Tibial nerve (tissue), 3 donors: ENCODE data around the gene CAMTA1.

Experiments used
- CTCF ChIP-seq, 5 experiments: fragments of 200-600 bp in 3 of 5; fragments of 450-650 bp in 2 of 5; sonication (generic) in 3 of 5; IDR thresholded peaks; one replicate each; pipeline ENCODE4 v1.5.1; 2016 to 2019; ENCODE audit warnings: antibody characterized with exemption in 5 of 5, mild to moderate bottlenecking in 3 of 5, moderate library complexity in 2 of 5
- POLR2A ChIP-seq, 2 donors: fragments of 450-650 bp; IDR thresholded peaks; one replicate each; pipeline ENCODE4 v1.6.1; 2017; ENCODE audit warnings: antibody characterized with exemption in 2 of 2, mild to moderate bottlenecking in 2 of 2, moderate library complexity in 2 of 2

- TF ChIP-seq POLR2A (IDR thresholded peaks at IDR 0.05) (no peak), CTCF (IDR thresholded peaks at IDR 0.05) (no peak)
Measured at GRCh38 chr1:7149080-7149838, 364.0 kb downstream of the CAMTA1 start.
